Measurements from ENCODE around the gene CCNT2. TPM values are rescaled to one million over a fixed set of nuclear protein-coding genes. Genes with fewer than 3 reads are reported as not detected.
"Not testable (repeated sequence)": the region's sequence is repeated elsewhere in the genome, so short reads cannot be mapped to it uniquely, and the experiment has no call there.

CCNT2 gene
- total RNA-seq, 1 experiment from 2014 or later = 41.7 TPM

DNA sequence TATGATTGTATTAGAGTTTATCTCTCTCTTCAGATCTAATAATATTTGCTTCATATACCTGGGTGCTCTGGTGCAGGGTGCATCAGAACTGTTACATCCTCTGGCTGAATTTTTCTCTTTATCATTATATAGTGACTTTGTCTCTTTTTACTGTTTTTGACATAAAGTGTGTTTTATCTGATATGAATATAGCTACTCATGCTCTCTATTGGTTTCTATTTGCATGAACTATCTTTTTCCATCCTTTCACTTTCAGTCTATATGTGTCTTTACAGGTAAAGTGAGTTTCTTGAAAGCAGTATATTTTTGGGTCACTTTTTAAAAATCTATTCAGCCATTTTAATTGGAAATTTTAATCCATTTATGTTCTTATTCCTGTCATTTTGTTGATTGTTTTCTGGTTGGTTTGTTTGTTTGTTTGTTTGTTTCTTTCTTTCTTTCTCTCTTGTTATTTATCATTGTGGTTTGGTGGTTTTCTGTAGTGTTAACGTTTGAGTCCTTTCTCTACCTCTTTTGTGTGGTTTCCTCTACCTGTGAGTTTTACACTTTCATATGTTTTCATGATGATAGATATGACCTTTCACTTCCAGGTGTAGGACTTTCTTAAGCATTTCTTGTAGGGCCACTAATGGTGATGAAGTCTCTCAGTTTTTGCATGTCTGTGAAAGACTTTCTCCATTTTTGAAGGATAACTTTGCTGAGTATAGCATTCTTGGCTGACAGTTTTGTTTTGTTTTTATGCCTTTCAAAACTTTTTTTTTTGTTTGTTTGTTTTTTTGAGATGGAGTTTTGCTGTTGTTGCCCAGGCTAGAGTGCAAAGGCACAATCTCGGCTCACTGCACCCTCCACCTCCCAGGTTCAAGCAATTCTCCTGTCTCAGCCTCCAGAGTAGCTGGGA lies 54.9 kb downstream of the CCNT2 start:
- H3K27ac ChIP-seq (ENCODE audit: low read depth, low read length, poor library complexity, severe bottlenecking) = no peak overlapping the region
- no peaks in the 10 kb centered on the region for H3K4me1 ChIP-seq (ENCODE audit: insufficient read depth, low read length, poor library complexity, severe bottlenecking)
- no TSS peak for BruUV-seq (replicated peaks)
- H3K4me3 ChIP-seq (ENCODE audit: low read depth, low read length, poor library complexity, severe bottlenecking) = no peak overlapping the region
- TF ChIP-seq EZH2 (IDR thresholded peaks at IDR 0.05; ENCODE audit: borderline replicate concordance, low read depth, low read length, poor library complexity, severe bottlenecking) = no peak
- H3K27me3 ChIP-seq (replicated peaks; ENCODE audit: insufficient read depth, low read depth, low read length, poor library complexity) = no peaks in the 10 kb centered on the region
- H3K36me3 ChIP-seq (ENCODE audit: insufficient read depth, low read length, poor library complexity, severe bottlenecking) = no peaks in the 10 kb centered on the region
- POLR2A ChIA-PET (ENCODE audit: low non-redundant PET) = no interaction called here
- no peaks in the 10 kb centered on the region for H3K9me3 ChIP-seq (ENCODE audit: low read depth, low read length, poor library complexity, severe bottlenecking)
- CTCF ChIA-PET = no interaction called here
- DNase-seq (ENCODE audit: low spot score) = no peak
- intact Hi-C loops (cut with micrococcal nuclease; ENCODE audit: unreplicated experiment) = no loop called here

GRCh38 chr2:134975281-134976009 lies 56.8 kb downstream of the CCNT2 start:
- ChIA-PET POLR2A (ENCODE audit: low non-redundant PET) (no interaction called here), CTCF (no interaction called here)
- intact Hi-C loops (cut with micrococcal nuclease; ENCODE audit: unreplicated experiment) = no loop called here
- H3K36me3 ChIP-seq (ENCODE audit: insufficient read depth, low read length, poor library complexity, severe bottlenecking) = no peaks in the 10 kb centered on the region
- TF ChIP-seq CTCF (conservative IDR thresholded peaks at IDR 0.05; ENCODE audit: low read depth, low read length) (no peak), EZH2 (IDR thresholded peaks at IDR 0.05; ENCODE audit: borderline replicate concordance, low read depth, low read length, poor library complexity, severe bottlenecking) (no peak)
- DNase-seq (ENCODE audit: low spot score) = no peak
- no peak overlapping the region for H3K27ac ChIP-seq (ENCODE audit: low read depth, low read length, poor library complexity, severe bottlenecking)
- no TSS peak for BruUV-seq (replicated peaks)
- no peaks in the 10 kb centered on the region for H3K9me3 ChIP-seq (ENCODE audit: low read depth, low read length, poor library complexity, severe bottlenecking)
- no peaks in the 10 kb centered on the region for H3K27me3 ChIP-seq (replicated peaks; ENCODE audit: insufficient read depth, low read depth, low read length, poor library complexity)
- no peak overlapping the region for H3K4me3 ChIP-seq (ENCODE audit: low read depth, low read length, poor library complexity, severe bottlenecking)
- H3K4me1 ChIP-seq (ENCODE audit: insufficient read depth, low read length, poor library complexity, severe bottlenecking) = no peaks in the 10 kb centered on the region

GRCh38 chr2:134976074-134976702 lies 57.6 kb downstream of the CCNT2 start:
- intact Hi-C loops (cut with micrococcal nuclease; ENCODE audit: unreplicated experiment) = no loop called here
- H3K9me3 ChIP-seq (ENCODE audit: low read depth, low read length, poor library complexity, severe bottlenecking) = no peaks in the 10 kb centered on the region
- no peaks in the 10 kb centered on the region for H3K36me3 ChIP-seq (ENCODE audit: insufficient read depth, low read length, poor library complexity, severe bottlenecking)
- H3K27me3 ChIP-seq (replicated peaks; ENCODE audit: insufficient read depth, low read depth, low read length, poor library complexity) = no peaks in the 10 kb centered on the region
- no peak for DNase-seq (ENCODE audit: low spot score)
- no peaks in the 10 kb centered on the region for H3K4me1 ChIP-seq (ENCODE audit: insufficient read depth, low read length, poor library complexity, severe bottlenecking)
- no peak overlapping the region for H3K4me3 ChIP-seq (ENCODE audit: low read depth, low read length, poor library complexity, severe bottlenecking)
- H3K27ac ChIP-seq (ENCODE audit: low read depth, low read length, poor library complexity, severe bottlenecking) = no peak overlapping the region
- TF ChIP-seq CTCF (conservative IDR thresholded peaks at IDR 0.05; ENCODE audit: low read depth, low read length) (no peak), EZH2 (IDR thresholded peaks at IDR 0.05; ENCODE audit: borderline replicate concordance, low read depth, low read length, poor library complexity, severe bottlenecking) (no peak)
- CTCF ChIA-PET = no interaction called here
- BruUV-seq (replicated peaks) = no TSS peak
- POLR2A ChIA-PET (ENCODE audit: low non-redundant PET) = no interaction called here

DNA sequence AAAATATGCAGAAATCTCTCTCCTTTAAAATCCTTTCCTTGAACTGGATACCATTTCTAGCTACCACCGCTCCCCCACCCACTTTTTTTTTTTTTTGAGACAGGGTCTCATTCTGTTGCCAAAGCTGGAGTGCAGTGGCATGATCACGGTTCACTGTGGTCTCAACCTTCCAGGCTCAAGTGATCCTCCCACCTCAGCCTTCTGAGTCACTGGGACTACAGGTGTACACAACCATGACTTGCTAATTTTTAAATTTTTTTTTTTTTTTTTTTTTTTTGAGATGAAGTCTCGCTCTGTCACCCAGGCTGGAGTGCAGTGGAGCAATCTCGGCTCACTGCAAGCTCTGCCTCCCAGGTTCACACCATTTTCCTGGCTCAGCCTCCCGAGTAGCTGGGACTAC lies 58.5 kb downstream of the CCNT2 start:
- H3K27me3 ChIP-seq (replicated peaks; ENCODE audit: insufficient read depth, low read depth, low read length, poor library complexity); DNase-seq (ENCODE audit: low spot score); POLR2A ChIA-PET (ENCODE audit: low non-redundant PET); H3K4me1 ChIP-seq (ENCODE audit: insufficient read depth, low read length, poor library complexity, severe bottlenecking); H3K4me3 ChIP-seq (ENCODE audit: low read depth, low read length, poor library complexity, severe bottlenecking); H3K9me3 ChIP-seq (ENCODE audit: low read depth, low read length, poor library complexity, severe bottlenecking); H3K27ac ChIP-seq (ENCODE audit: low read depth, low read length, poor library complexity, severe bottlenecking); CTCF ChIA-PET; intact Hi-C loops (cut with micrococcal nuclease; ENCODE audit: unreplicated experiment); BruUV-seq (replicated peaks); H3K36me3 ChIP-seq (ENCODE audit: insufficient read depth, low read length, poor library complexity, severe bottlenecking): not testable (repeated sequence)
